Anterior cingulate cortex (tissue), 58 donors: ENCODE results near the gene SP4.

Source experiments
- DNase-seq, 58 donors: peaks; one replicate each; lab custom pipeline; 2025; lab: John Stamatoyannopoulos, UW

The SP4 gene

GRCh38 chr7:21427871-21428658 is at the start of gene SP4:
SP4 (plus strand) TSS chr7:21428083; CDS start chr7:21428252, 169 bp downstream.
- DNase-seq = peak; percentile 62 to 98 (median 95)

DNA sequence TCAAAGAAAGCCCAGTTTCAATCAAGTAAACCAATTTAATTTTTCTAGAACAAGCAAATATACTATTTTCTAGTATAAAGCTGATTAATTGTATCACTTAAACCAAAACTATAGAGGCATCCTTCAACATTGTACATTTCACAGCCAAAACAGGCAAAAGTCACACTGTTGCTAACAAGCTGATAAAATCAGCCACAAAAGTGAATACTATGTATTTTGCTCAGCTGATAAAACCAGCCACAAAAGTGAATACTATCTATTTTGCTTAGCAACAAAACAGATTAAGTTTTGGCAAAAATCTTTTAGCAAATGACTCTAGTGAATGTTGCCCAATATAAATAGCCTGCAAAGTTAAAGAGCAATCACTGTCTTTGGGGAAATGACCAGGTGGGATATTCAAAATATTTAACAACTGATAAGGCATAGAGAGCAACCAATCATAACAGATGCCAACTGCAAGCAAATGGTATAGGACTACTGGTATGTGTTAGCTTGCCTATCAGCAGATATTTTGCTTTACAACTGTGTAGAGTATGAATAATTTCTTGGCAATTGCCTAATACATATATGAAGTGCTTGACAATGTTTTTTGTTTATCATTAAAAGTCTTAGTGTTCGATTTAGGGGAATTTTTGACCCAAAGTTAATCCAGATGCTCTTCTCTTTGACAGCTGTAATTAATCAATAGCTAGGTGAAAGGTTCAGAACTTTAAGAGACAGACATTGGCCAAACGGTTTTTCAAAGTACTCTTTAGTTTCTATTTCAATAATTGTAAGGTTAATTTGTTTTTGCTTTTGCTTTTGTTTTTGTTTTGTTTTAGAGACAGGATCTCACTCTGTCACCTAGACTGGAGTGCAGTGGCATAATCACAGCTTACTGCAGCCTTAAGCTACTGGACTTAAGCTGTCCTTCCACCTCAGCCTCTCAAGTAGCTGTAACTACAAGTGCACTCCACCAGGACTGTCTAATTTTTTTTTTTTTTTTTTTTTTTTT is 44.4 kb upstream of the SP4 start:
- DNase-seq = no peak

GRCh38 chr7:21393937-21394336 is 33.9 kb upstream of the SP4 start:
- DNase-seq = no peak

DNA sequence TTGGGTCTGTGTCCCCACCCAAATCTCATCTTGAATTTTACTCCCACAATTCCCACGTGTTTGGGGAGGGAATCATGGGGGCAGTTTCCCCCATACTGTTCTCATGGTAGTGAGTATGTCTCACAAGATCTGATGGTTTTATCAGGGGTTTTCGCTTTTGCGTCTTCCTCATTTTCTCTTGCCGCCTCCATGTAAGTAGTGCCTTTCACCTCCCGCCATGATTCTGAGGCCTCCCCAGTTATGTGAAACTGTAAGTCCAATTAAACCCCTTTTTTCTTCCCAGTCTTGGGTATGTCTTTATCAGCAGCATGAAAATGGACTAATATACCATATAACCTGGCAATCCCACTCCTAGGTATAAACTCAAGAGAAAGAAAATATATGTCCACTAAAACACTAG is 25.9 kb upstream of the SP4 start:
- no peak for DNase-seq

- no peak for DNase-seq
These were observed 19.9 kb upstream of the SP4 start for GRCh38 chr7:21407796-21408480.

DNA sequence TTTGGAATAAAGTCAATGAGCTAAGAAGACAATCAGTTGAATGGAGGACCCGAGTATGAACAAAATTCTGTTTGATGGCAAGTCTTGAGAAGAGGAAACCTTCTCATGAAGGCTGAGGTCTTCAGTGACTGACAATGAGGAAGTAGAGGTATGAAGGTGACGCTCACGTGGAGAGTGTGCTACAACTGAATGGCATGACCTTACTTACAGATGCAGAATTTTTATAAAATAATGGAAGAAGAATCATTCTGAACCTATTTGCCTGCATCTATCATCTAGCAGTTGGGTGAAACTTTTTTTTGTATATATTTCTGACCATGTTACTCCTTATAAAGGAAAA is 19.4 kb upstream of the SP4 start:
- DNase-seq = no peak

DNA sequence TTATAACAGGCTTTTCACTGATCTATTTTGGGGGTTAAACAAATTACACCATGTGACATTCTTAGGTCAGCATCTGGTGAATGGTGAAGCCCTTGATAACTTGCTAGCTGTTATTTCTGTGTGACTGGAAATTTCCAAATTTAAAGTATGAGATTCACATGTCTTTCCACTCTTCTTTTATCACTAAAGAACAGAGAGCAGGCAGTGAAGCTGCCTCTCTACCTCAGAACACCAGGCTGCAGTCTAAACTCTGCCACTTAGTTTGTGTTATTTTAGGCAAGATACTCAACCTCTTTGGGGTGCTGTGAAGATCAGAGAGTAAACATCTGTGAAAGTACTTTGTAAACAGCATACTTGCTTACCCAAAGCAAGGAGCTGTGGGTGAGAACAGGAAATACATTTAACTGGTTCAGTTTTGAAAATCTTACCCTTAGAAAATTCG is 15.5 kb upstream of the SP4 start:
- no peak for DNase-seq

GRCh38 chr7:21412957-21413356 is 14.9 kb upstream of the SP4 start:
- peak in 5 of 58 donors; percentile 1 to 46 (median 8) for DNase-seq

DNA sequence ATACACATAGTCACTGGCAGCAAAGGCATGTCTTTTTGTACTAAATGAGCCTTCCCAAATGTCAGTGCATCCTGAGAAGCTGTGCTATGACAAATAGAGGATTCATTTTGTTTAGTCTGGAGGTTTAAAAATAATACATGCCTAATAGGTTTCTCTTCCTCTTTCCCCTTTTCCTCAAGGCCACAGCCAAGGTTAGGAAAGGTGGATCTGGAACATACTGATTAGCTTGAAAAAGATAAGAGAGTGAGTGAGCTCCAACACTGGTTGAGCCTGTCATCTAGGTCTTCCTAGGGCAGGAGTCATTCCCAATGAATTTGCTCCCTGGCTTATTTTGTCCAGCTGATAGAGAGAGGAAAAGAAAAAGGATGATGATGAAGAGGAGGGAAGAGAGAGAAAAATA is 14.4 kb upstream of the SP4 start:
- no peak for DNase-seq

DNA sequence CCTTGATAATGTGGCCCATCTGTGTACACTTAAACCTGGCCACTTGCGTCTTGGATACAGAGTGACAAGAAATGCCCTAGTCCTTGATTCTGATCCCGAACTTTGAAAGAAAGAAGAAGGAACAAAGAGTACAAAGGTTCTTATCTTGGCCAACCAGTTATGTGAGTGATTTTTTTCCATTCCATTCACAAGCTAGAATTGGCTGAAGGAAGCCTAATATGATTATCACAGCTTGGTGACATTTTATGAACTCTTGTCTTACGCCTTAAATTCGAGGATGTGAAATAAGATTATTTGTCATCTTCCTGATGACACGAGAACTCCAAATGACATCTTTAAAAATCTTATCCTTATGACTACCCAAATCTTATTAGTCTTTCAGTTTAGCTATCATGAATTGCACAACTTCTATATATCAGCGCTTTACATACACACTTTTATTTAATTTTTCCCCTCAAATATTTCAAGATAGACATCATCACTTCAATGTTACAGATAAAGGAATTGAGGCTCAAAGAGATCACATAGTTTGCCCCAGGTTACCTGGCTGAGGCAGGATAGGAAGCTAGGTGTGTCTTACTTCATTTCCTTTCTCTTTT is 13.0 kb upstream of the SP4 start:
- no peak for DNase-seq

DNA sequence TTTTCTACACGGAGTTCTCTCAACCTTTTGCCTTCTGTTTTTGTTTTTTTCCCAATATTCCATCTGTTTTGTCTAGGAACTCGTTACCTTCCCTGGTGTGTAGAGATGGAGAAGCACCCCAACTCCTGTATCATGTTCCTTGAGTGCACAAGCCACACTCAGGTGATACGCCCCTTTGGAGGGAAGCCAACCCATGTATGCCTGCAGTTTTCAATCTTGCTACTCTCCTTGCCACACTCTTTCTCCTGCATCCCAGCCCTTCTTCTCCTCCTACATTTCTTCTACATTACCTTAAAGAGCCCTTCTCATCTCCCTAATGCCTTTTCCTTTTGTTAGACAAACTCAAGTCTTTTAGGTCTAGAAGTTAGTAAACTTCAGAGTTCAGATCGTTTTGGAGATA is 10.2 kb upstream of the SP4 start:
- no peak for DNase-seq

- DNase-seq = no peak
These were observed 5.1 kb upstream of the SP4 start for GRCh38 chr7:21422751-21423150.

- no peak for DNase-seq
These were observed 2.6 kb upstream of the SP4 start for GRCh38 chr7:21425290-21425689.

- DNase-seq = no peak
These were observed 1.3 kb upstream of the SP4 start for GRCh38 chr7:21426286-21427181.

- DNase-seq = peak; percentile 81 to 99 (median 98)
These were observed 557 bp upstream of the SP4 start for GRCh38 chr7:21427182-21427870.

- DNase-seq = no peak
These were observed 717 bp downstream of the SP4 start for GRCh38 chr7:21428659-21428941.

GRCh38 chr7:21429021-21429420 is 1.1 kb downstream of the SP4 start:
- no peak for DNase-seq

GRCh38 chr7:21429786-21430574 is 2.1 kb downstream of the SP4 start:
- DNase-seq = no peak
